RWPE2 (cell line): Measurements from ENCODE around the gene NVL.
"Not testable (repeated sequence)": the region's sequence is repeated elsewhere in the genome, so short reads cannot be mapped to it uniquely, and the experiment has no call there.

Experiments
- ATAC-seq: fragments of 200-7000 bp; cut with Tn5 transposase; 3 replicates; pipeline ENCODE4 v1.9.1; 2021; ENCODE audit warnings: low read depth
- DNase-seq: peaks from one replicate; pipeline ENCODE4 v3.0.0-alpha.2; 2020; ENCODE audit warnings: low spot score
- H3K27ac ChIP-seq: fragments of 450-650 bp; 2 replicates; pipeline ENCODE4 v1.5.1; 2017; ENCODE audit warnings: mild to moderate bottlenecking; ENCODE audit not compliant: poor library complexity, severe bottlenecking
- H3K27me3 ChIP-seq: fragments of 250-450 bp; sonication (Bioruptor Pico); 2 replicates; pipeline ENCODE4 v1.5.1; 2021; ENCODE audit warnings: mild to moderate bottlenecking, moderate library complexity; ENCODE audit not compliant: insufficient read depth, poor library complexity, severe bottlenecking
- H3K36me3 ChIP-seq: fragments of 250-450 bp; sonication (Bioruptor Pico); 2 replicates; pipeline ENCODE4 v1.5.1; 2020; ENCODE audit warnings: low read depth, mild to moderate bottlenecking, moderate library complexity
- H3K4me1 ChIP-seq: fragments of 250-450 bp; sonication (Bioruptor Pico); 2 replicates; pipeline ENCODE4 v1.5.1; 2021; ENCODE audit warnings: mild to moderate bottlenecking, moderate library complexity; ENCODE audit not compliant: insufficient read depth, poor library complexity, severe bottlenecking
- H3K4me3 ChIP-seq: fragments of 250-450 bp; sonication (Bioruptor Pico); 2 replicates; pipeline ENCODE4 v1.5.1; 2021; ENCODE audit warnings: mild to moderate bottlenecking, moderate library complexity; ENCODE audit not compliant: severe bottlenecking
- H3K9me3 ChIP-seq: fragments of 250-450 bp; sonication (Bioruptor Pico); 2 replicates; pipeline ENCODE4 v1.5.1; 2021; ENCODE audit warnings: mild to moderate bottlenecking, moderate library complexity; ENCODE audit not compliant: severe bottlenecking
- TF ChIP-seq, protein P1 (sequence below): fragments of 450-650 bp; IDR thresholded peaks from one replicate; pipeline ENCODE4 v1.5.1; 2017; ENCODE audit warnings: mild to moderate bottlenecking, moderate library complexity; ENCODE audit not compliant: poor library complexity, severe bottlenecking

NVL gene

DNA sequence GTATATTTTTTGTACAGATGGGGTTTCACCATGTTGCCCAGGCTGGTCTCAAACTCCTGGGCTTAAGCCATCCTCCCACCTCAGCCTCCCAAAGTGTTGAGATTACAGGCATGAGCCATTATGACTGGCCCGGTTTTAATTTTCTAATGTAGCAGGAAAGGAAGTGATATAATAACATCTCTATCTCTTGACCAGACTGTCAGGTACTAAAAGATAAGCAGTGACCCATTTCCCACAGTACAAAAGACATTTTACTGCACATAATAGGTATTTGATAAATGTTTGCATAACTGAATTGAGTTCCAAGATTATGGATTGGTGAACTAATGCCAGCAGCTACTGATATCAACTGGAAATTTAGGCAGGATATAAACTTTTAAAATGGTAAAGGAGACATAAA is 4.0 kb downstream of the NVL start:
- no peaks in the 10 kb centered on the region for H3K9me3 ChIP-seq
- H3K27ac ChIP-seq, result no peak overlapping the region
- H3K36me3 ChIP-seq, result no peaks in the 10 kb centered on the region
- ATAC-seq, result no peak
- no peaks in the 10 kb centered on the region for H3K27me3 ChIP-seq
- H3K4me3 ChIP-seq, result no peak overlapping the region
- DNase-seq, result no peak
- no peaks in the 10 kb centered on the region for H3K4me1 ChIP-seq
- TF ChIP-seq, protein P1, sequence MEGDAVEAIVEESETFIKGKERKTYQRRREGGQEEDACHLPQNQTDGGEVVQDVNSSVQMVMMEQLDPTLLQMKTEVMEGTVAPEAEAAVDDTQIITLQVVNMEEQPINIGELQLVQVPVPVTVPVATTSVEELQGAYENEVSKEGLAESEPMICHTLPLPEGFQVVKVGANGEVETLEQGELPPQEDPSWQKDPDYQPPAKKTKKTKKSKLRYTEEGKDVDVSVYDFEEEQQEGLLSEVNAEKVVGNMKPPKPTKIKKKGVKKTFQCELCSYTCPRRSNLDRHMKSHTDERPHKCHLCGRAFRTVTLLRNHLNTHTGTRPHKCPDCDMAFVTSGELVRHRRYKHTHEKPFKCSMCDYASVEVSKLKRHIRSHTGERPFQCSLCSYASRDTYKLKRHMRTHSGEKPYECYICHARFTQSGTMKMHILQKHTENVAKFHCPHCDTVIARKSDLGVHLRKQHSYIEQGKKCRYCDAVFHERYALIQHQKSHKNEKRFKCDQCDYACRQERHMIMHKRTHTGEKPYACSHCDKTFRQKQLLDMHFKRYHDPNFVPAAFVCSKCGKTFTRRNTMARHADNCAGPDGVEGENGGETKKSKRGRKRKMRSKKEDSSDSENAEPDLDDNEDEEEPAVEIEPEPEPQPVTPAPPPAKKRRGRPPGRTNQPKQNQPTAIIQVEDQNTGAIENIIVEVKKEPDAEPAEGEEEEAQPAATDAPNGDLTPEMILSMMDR, result no peak

DNA sequence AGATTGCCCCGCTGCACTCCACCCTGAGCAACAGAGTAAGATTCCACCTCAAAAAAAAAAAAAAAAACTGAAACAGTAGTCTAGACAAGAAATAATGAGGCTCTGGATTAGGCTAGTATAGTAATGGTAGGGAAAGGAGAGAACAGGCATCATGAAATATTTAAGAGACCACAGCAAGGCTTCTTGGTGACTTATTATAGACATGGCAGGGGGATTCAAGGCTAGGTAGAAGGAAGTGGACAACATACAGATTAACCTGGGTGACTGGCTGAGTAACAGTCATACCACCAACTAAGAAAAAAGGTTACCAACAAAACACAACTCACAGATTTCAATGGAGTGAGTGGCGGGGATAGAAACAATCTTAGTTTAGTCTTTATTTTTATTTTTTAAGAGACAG is 8.3 kb downstream of the NVL start:
- H3K27ac ChIP-seq, result no peak overlapping the region
- no peaks in the 10 kb centered on the region for H3K27me3 ChIP-seq
- ATAC-seq, result no peak
- no peaks in the 10 kb centered on the region for H3K9me3 ChIP-seq
- DNase-seq, result no peak
- H3K36me3 ChIP-seq, result no peaks in the 10 kb centered on the region; the same call in 1 of the 2 replicates
- no peaks in the 10 kb centered on the region for H3K4me1 ChIP-seq
- H3K4me3 ChIP-seq, result no peak overlapping the region
- TF ChIP-seq, protein P1, result no peak

DNA sequence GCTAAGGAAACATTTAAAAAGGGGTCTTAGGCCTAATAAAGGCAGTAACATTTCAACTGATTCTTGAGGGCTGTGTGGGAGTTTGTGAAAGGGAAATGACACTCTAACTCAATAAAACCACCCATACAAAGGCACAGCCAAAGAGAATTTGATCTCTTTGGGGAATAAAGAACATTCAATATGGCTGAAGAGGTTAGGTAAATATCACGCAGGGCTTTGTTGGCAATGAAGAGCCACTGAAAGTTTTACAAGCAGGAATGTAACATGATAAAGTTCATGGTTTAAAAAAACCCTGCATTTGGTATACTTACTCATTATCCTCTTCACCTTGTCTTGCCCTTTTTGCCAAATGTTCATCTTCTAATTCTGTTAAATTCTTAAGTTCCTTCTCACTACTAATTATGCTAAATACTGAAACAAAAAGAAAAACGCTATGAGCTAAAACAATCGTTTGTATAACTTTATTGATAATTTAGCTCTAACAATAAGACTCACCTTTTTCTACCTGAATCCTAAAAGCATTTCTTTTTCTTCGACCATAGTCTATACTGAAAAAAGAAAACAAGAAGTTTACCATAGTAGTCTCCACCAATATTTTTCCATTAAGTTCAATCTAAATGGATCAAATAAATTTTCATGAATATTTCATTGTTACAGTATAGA is 12.5 kb downstream of the NVL start:
- DNase-seq, result no peak
- no peak overlapping the region for H3K4me3 ChIP-seq
- TF ChIP-seq, protein P1, result no peak
- no peaks in the 10 kb centered on the region for H3K9me3 ChIP-seq
- no peak overlapping the region for H3K27ac ChIP-seq
- no peaks in the 10 kb centered on the region; the same call in 1 of the 2 replicates for H3K36me3 ChIP-seq
- H3K4me1 ChIP-seq, result no peaks in the 10 kb centered on the region
- ATAC-seq, result no peak
- no peaks in the 10 kb centered on the region for H3K27me3 ChIP-seq

DNA sequence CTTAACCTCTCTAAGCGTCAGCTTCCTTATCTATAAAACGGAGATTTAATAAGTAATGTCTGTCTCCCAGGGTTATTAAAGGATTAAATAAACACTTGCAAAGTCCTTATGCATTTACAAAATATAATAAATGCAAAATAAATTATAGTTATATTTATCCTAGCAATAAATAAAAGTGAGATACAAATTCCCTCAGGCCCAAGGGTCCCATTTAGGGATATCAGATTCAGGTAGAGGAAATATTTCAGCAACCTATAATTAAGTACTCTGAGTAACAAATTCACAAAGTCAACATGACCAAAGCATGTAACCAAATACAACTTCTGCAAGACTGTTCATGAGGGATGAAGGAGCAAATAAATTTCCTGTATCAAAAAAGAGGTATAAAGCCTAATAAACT is 17.9 kb downstream of the NVL start:
- Histone ChIP-seq H3K27me3 (no peaks in the 10 kb centered on the region), H3K4me1 (no peaks in the 10 kb centered on the region), H3K9me3 (no peaks in the 10 kb centered on the region), H3K27ac (no peak overlapping the region), H3K4me3 (no peak overlapping the region), H3K36me3 (peaks cover 3% of the 10 kb centered on the region)
- DNase-seq (no peak), ATAC-seq (no peak)
- TF ChIP-seq, protein P1, result no peak

DNA sequence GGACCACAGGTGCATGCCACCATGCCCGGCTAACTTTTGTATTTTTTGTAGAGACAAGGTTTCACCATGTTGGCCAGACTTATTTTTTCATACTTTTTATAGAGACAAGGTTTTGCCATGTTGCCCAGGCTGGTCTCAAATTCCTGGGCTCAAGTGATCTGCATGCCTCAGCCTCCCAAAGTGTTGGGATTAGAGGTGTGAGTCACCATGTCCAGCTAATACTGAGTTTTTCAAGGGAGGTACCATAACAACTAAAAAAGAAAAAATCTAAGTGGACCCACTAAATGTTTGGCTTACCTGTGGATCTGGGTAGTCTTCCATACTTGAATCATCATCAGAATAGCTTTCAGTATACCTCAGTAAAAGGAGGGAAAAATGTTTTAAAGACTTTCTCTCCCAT is 18.5 kb downstream of the NVL start:
- not testable (repeated sequence) for H3K36me3 ChIP-seq, H3K9me3 ChIP-seq, H3K4me1 ChIP-seq, H3K4me3 ChIP-seq, H3K27ac ChIP-seq, H3K27me3 ChIP-seq, DNase-seq, ATAC-seq
